NCI-H345 treated with DMSO at 0.1 percent for 48 hours (cell line): ENCODE measurements around the gene NINJ2.
"Not testable (repeated sequence)": the region's sequence is repeated elsewhere in the genome, so short reads cannot be mapped to it uniquely, and the experiment has no call there.

Experiments
- DNase-seq: peaks from one replicate; lab custom pipeline; 2025; ENCODE audit not compliant: unreplicated experiment; lab: John Stamatoyannopoulos, UW

The NINJ2 gene

GRCh38 chr12:588024-588322 is 75.3 kb downstream of the NINJ2 start:
- DNase-seq = no peak

GRCh38 chr12:587132-588023 is 75.9 kb downstream of the NINJ2 start:
- no peak for DNase-seq

- DNase-seq = no peak
Measured at GRCh38 chr12:586318-587071, 76.8 kb downstream of the NINJ2 start.

GRCh38 chr12:585062-586061 is 77.9 kb downstream of the NINJ2 start:
- DNase-seq = no peak

- no peak for DNase-seq
Measured at GRCh38 chr12:583251-583869, 79.9 kb downstream of the NINJ2 start.

- DNase-seq = no peak
Measured at GRCh38 chr12:581746-582145, 81.5 kb downstream of the NINJ2 start.

GRCh38 chr12:581321-581720 is 81.9 kb downstream of the NINJ2 start:
- DNase-seq = no peak

GRCh38 chr12:580813-581212 is 82.4 kb downstream of the NINJ2 start:
- no peak for DNase-seq

- no peak for DNase-seq
Measured at GRCh38 chr12:579420-580110, 83.7 kb downstream of the NINJ2 start.

- DNase-seq = peak; percentile 50
Measured at GRCh38 chr12:578748-579419, 84.4 kb downstream of the NINJ2 start.

- not testable (repeated sequence) for DNase-seq
Measured at GRCh38 chr12:577994-578747, 85.1 kb downstream of the NINJ2 start.

- no peak for DNase-seq
Measured at GRCh38 chr12:576615-577110, 86.6 kb downstream of the NINJ2 start.

- peak; percentile 52 for DNase-seq
Measured at GRCh38 chr12:575948-576614, 87.2 kb downstream of the NINJ2 start.

GRCh38 chr12:575129-575502 is 88.1 kb downstream of the NINJ2 start:
- DNase-seq = no peak

- DNase-seq = no peak
Measured at GRCh38 chr12:574475-575128, 88.6 kb downstream of the NINJ2 start.

- DNase-seq = no peak
Measured at GRCh38 chr12:573232-573631, 90.0 kb downstream of the NINJ2 start.

GRCh38 chr12:572532-572899 is 90.7 kb downstream of the NINJ2 start:
- no peak for DNase-seq
